Choroid plexus epithelial cell (primary cell): ENCODE results near the gene MICALL1.
A peak's percentile ranks its signal among the peaks of the same experiment; 100 is the strongest.

Experiments used
- DNase-seq: peaks from one replicate; pipeline ENCODE4 v3.0.0-alpha.2; 2010; ENCODE audit warnings: low read depth
- H3K4me3 ChIP-seq: 2 replicates; pipeline ENCODE4 v1.5.1; 2011; ENCODE audit warnings: low read depth, mild to moderate bottlenecking, control low read depth, low read length, moderate library complexity
- TF ChIP-seq, protein P1 (sequence below): conservative IDR thresholded peaks from 2 replicates; pipeline ENCODE4 v1.5.1; 2011; ENCODE audit warnings: low read depth, mild to moderate bottlenecking, control low read depth, inconsistent platforms, low read length, moderate library complexity

MICALL1 gene

DNA sequence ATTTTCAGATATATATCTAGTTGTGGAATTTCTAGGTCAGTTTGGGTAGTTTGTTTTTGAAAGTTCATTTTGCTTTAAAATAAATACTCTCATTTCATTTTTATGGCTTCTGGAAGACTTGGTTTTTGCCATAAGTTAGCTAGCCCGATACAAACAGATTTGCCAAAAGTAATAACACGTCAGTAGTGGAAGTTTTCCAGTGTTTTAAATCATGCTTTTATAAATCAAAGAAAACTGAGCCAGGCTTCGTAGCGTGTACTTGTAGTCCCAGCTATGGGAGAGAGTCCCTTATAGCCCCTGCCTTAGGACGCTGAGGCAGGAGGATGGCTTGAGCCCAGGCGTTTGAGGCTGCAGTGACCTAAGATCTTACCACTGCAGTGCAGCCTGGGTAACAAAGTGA is 21.7 kb upstream of the MICALL1 start:
- TF ChIP-seq, protein P1, sequence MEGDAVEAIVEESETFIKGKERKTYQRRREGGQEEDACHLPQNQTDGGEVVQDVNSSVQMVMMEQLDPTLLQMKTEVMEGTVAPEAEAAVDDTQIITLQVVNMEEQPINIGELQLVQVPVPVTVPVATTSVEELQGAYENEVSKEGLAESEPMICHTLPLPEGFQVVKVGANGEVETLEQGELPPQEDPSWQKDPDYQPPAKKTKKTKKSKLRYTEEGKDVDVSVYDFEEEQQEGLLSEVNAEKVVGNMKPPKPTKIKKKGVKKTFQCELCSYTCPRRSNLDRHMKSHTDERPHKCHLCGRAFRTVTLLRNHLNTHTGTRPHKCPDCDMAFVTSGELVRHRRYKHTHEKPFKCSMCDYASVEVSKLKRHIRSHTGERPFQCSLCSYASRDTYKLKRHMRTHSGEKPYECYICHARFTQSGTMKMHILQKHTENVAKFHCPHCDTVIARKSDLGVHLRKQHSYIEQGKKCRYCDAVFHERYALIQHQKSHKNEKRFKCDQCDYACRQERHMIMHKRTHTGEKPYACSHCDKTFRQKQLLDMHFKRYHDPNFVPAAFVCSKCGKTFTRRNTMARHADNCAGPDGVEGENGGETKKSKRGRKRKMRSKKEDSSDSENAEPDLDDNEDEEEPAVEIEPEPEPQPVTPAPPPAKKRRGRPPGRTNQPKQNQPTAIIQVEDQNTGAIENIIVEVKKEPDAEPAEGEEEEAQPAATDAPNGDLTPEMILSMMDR = no peak
- no peak for DNase-seq
- no peak overlapping the region for H3K4me3 ChIP-seq

DNA sequence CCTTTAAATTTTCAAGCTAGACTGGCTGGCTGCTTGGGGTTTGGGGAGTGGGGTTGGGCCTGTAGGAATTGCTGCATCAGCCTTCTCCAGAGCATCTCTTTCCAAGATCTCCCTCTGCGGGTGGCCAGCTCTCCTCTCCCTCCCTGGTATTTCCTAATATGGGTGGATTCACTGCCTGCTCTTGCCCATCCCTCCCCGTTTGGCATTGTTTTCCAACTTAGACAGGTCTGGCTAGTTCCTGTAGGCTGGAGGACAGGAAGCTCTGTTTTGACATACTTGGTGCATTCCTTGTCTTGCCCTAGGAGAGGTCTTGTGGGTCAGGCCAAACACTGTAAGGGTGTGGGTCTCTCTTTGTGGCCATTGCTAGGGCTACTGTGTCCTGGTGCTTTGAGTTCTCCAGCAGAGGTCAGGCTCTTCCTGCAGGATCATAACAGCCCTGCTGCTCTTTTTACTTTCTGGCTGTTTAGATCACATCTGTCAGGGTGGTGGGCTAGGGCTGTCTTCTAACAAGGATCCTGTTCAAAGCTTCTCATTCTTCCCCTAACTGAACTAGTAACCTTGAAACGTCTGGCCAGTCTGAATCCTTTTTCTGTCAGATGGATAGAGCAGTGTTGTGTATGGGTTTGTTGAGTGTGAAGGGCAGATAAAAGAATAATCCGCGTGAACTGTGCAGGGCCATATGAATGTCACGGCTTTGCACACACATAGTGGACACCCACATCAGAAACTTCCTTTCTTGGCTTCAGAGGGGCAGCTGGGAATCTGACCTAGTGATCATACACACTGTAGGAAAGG is 18.3 kb upstream of the MICALL1 start:
- no peak overlapping the region for H3K4me3 ChIP-seq
- DNase-seq = peak; percentile 90

GRCh38 chr22:37891926-37892325 is 14.2 kb upstream of the MICALL1 start:
- TF ChIP-seq, protein P1 = no peak
- no peak overlapping the region for H3K4me3 ChIP-seq
- no peak for DNase-seq

More for the DNA sequence above, 18.3 kb upstream of the MICALL1 start:
- TF ChIP-seq, protein P1 = peak; percentile 81

DNA sequence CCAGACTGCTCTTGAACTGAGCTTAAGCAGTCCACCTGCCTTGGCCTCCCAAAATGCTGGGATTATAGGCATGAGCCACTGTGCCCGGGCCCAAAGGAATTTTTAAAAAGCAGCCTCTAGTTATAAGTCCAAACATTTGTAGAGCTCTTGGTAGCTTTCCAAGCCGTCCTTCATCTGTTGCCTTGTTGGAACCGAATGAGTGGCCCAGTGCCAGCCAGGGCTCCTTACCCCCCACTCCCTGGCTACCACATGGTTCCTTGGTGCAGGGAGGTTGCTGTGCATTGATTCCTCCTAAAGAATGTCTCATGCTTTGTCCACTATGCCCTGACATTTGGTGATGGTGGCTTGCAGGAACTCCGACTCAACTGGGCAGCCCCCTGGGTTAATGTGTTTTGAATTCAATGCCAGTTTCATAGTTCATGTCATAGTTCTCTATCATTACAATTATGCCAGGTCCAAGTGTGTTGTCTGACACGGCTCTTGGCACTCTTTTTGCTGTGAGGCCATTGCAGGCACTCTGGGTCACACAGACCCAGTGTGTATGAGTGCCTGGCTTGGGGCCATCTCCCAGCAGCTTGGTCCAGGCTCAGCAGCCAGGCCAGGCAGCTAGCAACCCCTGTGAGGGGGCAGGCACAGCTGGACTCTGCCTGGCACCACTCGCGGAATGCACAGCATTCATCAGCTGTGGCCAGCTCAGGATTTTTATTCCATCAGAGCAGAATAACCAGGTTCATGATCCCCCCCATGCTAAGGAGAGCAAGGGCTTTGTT is 13.3 kb upstream of the MICALL1 start:
- no peak overlapping the region for H3K4me3 ChIP-seq
- DNase-seq = no peak
- TF ChIP-seq, protein P1 = no peak

GRCh38 chr22:37893583-37893983 is 12.5 kb upstream of the MICALL1 start:
- no peak overlapping the region for H3K4me3 ChIP-seq
- TF ChIP-seq, protein P1 = no peak
- no peak for DNase-seq

DNA sequence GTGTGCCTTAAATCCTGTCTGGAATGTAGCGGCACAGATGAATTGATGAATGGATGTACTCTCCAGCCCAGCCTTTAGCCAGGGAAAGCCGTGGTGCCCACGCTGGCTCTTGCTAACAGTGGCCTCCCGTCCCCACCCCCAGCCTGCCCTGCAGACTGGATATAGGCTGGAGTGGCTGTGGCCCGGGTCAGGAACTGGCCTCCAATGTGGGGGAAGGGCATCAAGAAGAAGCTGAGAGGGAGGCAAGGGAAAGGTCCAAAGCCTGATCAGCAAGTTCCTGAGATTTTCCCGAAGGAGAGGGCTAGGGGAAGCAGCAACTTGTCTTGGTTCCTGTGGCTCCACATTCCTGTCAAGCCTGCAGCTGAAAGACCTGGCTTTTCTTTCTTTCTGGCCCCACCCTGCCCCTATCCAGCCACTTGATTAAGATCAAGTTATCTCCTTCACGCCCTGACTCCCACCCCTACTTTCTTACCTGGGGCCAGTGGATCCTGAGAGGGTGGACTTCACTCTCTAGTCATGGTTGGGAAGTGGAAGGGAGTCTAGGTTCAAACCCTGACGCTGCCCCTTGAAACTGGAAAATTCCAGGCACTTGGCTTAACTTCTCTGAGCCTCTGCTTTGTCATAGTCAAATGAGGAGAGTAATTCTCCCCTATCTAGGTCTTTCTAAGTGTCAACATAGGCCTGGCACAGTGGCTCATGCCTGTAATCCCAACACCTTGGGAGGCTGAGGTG is 11.0 kb upstream of the MICALL1 start:
- H3K4me3 ChIP-seq = no peak overlapping the region
- TF ChIP-seq, protein P1 = no peak
- no peak for DNase-seq
